SW480 (cell line): ENCODE measurements around the gene MCIDAS.
A peak's percentile ranks its signal among the peaks of the same experiment; 100 is the strongest.

Source experiments
- DNase-seq: peaks from one replicate; pipeline ENCODE4 v3.0.0-alpha.2; 2016; ENCODE audit warnings: low spot score

MCIDAS gene

DNA sequence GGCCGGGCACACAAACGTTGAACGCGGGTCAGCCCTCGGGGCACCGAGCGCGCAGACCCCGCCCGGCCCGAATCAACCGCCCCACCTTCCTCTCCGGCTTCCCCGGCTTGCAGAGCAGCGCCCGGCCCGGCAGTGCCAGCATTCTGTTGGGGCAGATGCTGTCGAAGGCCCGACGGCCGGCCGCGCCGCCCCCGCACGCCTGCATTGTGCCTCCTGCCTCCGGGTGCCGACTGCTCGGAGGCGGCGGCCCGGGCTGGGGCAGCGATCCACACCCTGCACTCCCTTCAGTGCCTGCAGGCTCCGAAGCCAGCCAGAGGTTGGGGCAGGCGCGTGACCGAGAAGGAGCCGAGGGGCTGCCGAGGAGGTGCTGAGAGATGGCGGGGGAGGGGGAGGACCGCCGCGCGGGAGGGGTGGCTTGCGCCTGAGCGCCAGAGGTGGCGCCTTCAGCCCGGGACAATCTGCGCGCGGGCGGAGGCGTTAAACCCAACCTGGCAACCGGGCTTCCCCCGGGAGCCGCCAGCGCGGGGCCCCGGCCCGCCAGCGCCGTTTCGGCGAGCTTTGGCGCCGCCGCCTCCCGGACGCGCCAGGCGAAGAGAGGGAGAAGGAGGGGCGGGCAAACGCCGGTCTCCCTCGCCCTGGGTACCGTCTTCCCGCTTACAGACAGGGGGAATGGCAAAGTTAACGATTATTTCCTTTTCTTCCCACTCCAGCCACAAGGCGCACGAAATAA is at the start of gene MCIDAS:
Gene MCIDAS, minus strand, starts transcription at position 382 of the 730 bp plus-strand sequence. Its CDS starts 177 bp downstream, at position 205.
- peak; percentile 71 for DNase-seq

DNA sequence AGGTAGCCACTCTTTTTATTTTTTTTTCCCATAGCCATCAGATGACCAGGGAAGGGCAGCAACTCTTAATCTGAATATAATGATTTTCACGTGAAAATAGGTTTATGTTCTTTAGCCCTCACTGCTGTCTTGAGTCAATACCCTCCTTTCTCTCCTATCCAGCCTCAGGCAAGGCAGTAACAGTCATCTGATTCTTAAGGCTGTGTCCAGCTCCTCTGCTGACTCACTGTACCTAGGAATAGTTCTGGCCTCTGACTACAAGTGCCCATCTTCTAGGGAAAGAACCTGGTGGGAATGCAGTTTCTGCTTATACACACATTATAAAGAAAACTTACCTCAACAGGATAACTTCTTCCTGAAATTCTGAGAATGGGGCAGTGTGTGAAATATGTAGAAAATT is 49.7 kb upstream of the MCIDAS start:
- DNase-seq, result no peak

DNA sequence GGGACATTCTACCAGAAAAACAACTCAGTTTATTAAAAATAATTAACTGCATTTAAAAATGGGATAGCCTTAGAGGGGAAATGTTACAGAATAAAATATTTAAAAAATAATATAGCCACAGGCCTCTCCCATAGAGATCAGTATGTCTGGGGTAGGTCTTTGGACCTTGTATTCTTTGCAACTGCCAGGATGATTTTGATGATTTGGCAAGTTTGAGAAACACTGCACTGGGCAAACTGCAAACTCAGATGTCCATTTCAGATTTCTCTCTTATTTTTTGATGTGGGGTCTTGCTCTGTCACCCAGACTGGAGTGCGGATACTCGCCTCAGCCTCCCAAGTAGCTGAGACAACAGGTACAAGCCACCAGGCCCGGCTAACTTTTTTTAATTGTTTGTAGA is 31.2 kb upstream of the MCIDAS start:
- no peak for DNase-seq

DNA sequence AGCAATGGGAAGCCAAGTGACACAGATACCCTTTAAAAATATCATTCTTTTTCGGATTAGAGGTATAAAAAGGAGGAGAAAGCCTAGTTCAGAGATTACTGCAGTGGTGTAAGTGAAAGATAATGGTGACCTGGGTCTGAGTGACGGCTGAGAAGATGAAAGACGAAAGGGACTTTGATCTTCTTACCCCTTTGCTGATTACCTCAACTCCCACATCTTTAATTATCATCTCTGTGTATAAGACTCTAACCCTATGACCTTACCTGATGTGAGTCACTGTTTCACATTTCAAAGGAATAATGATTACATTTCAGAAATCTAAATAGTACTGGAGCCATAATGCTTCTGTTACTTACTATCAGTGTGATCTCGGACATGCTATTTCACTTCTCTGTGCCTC is 27.7 kb upstream of the MCIDAS start:
- peak; percentile 45 for DNase-seq

DNA sequence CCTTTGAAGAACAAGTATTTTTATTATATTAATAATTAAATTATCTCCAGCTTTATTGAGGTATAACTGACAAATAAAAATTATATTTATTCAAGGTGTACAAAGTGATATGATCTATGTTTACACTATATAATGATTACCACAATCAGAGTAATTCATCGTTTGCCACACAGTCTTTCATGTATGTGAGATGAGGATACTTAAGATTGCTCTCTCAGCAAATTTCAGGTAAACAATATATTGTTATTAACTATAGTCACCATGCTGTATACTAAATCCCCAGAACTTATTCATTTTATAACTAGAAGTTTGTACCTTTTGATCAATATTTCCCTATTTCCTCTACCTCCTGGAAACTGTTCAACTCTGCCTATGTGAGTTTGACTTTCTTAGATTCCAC is 22.9 kb upstream of the MCIDAS start:
- DNase-seq, result no peak

DNA sequence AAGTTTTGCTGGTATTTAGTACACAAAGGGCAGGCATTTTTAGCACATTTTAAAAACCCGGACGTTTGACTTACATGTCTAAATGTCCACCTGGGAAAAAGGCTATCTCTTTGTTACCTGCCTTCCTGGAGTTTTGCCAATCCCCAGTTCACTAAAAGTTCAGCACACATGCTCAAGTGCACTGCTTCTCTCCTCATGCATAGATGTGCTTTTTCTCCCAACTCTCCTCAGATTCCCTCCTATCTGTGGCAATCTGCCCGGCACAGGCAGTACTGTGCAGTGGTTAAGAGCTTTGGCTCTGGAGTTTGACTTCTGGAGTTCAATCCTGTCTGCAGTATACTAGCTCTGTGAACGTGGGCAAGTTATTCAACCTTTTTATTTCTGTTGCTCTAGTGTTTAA is 14.6 kb upstream of the MCIDAS start:
- no peak for DNase-seq

DNA sequence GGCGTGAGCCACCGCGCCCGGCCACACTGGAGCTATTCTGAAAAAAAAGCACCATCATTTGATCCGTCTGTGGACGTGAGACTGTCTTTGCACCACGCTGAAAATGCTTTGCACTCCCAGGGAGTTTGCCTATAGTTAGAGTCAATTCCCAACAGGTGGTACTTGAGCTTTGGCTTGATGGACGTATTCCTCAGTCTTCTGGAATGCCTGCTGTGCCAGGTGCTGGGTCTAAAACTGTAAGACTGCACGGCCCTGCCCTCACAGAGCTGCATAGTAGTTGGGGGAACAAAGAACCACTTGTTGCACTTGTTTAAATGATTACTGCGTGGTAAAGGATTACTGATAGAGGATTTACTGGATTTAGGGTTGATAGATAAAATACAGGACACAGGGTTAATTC is 9.7 kb upstream of the MCIDAS start:
- DNase-seq, result peak; percentile 22

DNA sequence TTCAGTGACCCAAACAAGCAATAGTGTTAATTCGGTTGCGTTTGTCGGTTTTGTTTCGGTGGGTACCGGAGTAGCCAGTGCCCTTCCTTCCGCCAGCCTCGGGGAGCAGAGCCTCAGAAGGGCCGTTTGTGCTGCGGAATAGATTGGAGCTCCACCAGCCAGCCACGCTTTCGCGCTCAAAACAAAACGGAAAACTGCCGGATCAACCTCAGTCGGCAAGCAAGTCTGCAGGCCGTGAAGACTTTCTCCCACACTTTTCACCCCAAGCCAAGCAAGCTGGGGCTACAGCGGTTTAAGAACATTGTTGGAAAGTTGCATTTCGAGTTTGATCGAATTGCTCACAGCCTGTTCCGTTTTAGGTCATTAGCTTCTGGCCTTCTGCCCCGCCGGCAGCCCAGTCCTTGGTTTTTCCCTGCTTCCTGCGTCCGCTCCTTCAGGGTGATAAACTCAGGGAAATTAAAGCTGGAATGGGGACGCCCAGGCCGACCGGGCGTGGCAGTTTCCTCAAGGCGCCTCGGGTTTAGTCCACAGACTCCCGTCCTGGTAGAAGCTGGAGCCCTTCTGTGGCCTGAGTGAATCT is 7.1 kb upstream of the MCIDAS start:
- peak; percentile 42 for DNase-seq

DNA sequence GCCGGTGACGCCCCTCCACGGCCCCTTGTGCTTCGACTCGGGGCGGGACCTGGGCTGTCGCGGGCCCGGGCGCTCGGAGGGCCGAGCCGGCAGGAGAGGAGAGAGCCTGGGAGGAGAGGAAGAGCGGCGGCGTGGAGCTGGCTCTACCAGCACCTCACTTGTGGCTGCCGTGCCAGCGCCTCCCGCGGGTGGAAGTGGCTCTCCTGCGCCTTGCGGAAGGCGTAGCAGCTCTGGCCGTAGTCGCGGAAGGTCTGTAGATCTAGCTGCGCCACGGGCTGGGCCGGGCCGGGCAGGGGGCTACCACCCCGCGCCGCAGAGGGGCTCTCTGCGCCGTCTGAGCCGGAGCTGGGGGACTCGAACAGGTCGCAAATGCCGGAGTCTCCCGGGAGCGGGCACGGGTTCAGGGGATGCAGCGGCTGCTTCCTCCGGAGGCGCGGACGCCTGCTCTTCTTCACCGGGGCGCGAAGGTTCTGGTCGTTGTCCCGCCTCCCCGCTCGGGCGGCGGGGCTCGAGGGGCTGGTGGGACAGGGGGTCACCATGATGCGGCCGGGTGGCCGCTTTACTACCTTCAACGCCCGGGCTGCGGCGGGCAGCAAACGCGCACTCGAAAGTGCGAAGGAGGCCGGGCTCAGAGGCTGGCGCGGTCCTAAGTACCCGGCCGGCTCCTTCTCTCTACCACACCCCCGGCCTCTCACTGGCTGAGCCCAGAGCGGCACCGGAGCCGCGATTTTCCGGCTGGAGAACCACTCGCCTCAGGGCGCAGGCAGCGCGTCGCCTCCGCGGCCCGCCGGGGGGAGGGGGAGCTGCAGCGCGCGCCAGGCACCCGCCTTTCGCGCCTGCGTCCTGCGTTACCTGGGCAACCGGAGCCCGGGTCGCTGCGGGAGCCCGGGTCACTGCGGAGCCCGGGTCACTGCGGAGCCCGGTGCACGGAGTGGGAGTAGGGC is 6.1 kb upstream of the MCIDAS start, which contains the start of gene CCNO:
Gene CCNO, minus strand, starts transcription at position 624 of the 944 bp plus-strand sequence. Its CDS starts 85 bp downstream, at position 539.
- DNase-seq, result peak; percentile 83

DNA sequence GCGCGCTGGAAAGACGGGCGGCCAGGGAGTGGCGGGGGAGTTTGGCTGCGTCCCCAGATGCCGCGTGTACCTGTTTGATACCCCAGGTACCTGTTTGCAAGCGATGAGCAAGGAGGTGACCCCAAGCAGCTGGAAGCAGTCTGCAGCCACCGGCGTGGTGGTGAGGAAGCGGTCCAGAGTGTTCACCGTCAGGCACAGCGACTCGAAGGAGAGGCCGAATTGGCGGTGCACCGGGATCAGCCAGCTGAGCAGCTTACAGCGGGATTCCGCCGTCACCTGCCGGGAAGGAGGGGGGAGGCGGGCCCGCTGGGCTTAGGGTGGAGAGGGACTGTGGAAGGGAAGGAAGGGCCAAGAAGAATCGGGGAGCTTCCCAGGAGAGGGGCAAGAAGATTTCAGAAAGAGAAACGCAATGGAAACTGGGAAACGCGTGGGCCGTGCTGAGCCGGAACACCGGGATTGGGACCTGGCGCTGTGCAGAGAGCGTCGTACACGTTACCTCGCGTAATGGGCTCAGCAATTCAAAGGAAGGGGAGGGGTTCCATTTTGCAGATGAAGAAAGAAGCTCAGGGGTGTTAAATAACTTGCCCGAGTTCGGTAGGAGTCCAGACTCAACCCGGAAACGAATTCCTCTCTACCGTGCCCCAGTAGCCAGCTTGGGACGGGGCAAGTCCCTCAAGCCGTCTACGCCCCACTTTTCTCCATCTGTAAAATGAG is 5.3 kb upstream of the MCIDAS start:
- DNase-seq, result peak; percentile 64

DNA sequence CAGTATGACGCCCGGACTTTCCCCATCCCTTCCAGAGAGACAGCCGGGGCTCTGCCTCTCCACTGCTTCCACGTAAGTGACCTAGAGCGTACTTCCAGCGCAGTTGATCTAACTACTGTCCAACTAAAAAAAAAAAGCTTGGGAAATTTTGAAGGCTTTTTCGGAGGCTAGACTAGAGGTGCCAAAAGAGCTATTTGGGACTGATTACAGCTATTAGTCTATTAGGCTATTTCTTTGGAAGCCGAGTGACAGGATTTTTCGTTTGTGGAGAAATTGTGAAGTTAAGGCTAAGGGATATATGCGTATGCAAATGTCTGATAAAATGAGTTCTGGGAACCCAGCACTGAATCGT is 4.8 kb upstream of the MCIDAS start:
- DNase-seq, result no peak

DNA sequence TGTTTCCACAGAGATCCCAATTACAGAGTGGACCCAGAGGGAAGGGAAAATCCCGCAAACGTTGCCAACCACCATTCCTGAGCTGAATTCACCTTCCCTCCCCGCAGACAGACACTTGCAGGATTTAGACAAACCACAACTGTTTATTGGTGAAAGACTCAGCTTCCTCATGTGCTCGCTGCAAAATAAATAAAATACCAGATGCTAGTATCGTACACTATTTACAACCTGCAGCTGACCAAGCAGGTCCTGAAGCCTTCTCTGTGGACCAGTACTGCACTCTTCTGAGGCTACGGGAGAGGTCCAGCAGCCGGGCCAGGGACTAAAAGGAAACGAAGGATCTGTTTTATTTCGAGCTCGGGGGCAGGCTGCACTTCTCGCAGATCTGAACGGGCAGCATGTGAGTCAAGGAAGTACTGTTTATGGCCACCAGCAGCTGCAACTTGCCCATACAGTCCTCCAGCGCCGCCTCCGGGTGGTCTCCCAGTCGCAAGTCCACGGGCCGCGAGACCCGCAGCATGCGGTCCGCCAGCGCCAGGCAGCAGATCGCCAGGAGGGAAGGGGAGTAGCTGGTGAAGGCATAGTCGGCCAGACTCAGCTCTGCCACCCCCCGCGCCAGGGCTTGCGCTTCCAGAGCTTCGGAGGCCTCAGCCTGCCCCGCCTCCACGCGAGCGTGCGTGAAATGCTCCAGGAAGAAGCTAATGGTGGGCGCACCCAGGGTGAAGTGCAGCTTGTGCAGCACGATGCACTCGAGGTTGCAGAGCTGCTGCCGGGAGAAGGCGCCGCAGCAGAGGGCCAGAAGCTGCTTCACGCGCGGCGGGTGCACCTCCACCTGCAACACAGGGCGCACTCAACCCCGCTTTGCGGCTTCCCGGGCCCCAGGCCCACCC is 4.2 kb upstream of the MCIDAS start:
- no peak for DNase-seq

DNA sequence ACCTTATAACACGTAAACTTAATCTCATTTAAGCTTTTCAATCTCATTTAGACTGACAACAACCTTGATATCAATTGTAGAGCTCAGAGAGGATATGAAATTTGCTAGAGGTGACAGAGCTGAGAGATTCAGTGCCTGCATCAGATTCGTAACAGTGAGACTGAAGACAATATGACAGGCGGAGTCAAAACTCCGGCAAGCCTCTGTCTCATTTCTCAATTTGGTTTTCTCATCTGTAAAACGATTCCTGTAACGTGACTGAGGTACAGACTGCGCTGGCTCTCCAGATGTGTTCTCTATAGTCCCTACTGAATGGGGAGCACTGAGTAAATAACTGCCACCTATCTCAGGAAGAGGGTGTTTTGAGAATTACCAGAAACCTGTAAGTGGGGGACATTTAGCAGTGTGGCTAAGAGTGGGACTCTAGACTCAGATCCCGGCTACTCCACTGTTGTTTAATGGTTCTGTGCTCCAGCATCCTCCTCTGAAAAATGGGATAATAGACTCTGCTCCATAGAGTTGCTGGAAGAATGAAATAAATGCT is 3.0 kb upstream of the MCIDAS start:
- DNase-seq, result no peak

DNA sequence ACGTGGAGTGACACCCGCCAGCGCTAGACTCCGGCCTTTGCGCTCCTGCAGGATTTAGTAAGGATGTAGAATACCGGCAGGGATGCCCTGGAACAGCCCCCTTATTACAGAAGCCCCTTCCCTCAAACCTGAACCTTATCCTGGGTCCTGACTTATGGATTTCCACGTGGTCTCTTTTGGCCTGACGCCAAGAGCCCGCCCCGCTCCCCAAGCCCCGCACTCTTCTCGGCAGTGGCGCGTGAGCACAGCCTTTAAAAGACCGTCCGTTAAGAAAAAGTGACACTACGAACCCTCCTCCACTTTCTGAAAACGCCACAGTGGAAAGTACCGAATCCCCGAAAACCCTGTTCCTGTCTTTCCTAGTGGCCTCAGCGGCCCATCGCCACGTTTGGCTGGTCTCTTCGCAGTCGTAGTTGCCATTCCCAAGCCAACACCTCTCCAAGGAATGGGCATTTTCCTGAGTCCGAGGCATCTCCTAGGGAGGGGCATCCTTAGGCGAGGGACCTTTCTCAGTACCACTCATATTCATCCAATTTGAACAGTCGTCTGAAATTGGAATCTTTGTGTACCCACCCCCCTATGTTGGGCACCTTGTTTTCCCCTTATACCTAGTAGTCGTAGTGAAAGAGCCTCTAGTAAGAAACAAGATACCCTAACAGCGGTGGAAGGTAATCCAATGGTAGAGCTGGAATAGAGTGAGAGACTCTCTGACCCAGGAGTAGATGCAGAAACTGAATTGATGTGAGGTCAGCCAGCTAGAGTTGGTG is 732 bp upstream of the MCIDAS start:
- DNase-seq, result no peak

DNA sequence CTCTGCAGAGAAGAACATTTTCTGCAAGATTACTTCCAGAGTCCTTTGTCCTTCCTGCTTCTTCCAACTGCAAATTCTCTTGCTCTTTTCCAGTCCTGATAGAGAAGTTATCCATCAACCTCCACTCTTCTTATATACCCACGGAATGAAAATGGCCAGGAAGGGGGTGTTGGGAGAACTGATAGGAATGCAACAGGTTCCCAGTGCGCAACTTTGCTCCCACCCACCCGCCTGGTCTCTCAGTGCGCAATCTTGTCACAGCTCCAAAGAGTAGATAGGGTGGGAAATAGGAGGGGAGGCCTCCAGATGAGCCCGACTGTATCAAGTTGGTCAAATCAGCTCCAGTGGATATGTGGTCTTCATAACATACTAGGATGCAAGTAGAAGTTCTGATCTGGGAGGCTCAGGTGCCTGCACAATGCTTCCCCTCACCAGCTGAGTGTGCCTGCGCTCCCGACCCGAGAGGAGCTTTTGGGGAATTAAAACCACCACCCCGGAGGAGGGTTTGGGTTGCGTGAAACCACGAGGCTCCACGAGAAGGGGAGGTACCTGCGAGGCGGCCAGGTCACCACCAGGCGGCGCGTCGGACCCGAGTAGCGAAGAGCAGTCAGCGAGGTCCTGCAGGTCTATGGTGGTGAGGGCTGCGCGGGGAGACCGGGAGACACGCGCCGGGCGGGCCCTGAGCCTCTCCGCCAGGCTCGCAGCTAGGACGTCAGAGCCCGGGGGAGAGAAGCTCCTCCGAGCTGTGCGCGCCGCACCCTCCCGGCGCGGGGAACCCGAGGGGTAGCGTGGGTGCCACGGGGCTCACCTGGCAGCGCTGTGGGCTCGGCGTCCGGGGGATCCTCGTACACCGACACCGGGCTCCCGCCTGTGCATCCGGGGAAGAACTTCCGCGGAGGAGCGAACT is 835 bp downstream of the MCIDAS start:
- DNase-seq, result peak; percentile 84

DNA sequence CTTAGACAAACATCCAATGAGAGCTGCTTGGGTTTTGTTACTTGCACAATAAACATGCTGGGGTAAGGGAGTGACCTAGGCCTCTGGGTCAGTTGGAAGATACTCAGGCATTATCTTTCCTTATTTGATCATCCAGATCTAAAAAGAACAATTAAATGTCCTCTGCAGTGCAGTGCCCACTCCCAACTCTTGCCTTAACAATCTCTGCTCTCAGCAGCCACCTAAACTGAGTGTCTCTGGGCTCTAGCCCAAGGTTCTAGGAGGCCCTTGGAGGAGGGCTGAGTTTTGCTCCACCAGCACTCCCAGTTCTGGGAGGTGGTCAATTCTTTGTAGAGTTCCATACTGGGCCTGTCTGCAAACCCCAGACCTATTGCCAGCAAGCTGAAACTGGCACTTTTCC is 1.8 kb downstream of the MCIDAS start:
- DNase-seq, result no peak

DNA sequence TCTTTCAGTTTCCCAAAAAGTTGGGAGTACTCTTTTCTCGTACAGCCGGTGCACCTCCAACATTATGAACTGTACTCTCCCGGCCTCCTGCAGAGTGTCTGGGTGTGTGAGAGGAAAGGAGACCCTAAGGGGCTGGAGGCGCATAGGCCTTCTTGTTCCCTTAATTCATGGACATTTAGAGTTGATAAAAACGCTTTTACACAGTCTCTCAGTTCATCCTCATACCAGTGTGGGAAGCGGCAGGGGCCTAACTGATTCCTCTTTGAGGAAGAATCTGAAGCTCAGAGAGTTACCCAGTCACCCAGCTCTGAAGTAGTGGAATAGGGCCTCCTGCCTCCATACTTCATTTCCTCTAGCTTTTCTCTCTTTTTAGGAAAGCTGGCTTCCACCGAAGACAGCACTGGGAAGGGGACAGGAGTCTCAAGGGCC is 3.3 kb downstream of the MCIDAS start:
- no peak for DNase-seq

DNA sequence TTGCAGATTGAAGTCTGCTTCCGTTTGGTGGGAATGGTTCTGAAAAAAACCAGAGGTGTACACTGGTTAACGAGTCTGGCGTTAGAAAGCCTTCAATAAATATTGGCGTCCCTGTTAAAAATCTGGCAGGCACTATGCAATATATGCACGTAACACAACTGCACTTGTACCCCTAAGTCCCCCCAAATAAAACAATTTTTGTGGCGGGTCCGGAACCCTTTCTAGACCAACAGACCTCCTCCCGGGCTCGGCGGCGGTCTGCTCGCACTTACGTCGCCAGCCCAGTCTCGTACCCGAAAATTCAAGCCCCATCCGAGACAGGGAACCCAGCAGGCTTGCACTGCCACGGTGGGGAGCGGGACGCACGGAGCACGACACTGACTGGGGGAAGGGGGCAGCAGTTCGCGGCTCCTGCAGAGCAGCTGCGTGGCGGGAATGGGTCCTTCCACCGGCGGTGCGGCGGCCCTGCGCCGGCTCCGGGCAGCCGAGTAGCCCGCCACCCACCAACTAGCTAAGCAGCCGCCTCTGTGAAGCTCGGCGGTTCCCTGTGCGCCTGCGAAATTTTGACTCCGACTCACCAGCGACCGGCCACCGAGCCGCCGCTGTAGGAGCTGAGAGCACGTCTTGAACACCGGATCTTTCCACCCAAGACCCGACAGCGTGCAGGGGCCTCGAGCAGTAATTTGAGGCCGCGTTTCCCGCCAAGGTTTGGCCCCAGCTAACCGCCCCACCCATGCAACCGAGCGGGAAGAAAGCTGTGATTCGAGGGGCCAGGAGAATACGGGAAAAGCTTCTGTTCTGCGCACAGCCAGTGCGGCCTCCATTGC is 3.9 kb downstream of the MCIDAS start:
- no peak for DNase-seq
